HK-2 (cell line): ENCODE measurements around the gene MINDY3.

Experiments
- DNase-seq: peaks from one replicate; pipeline ENCODE4 v3.0.0-alpha.2; 2018; ENCODE audit not compliant: unreplicated experiment

The MINDY3 gene

GRCh38 chr10:15738270-15738925, 121.9 kb downstream of the MINDY3 start:
- no peak for DNase-seq

- DNase-seq, result no peak
These were observed 122.7 kb downstream of the MINDY3 start for GRCh38 chr10:15737656-15738055.

GRCh38 chr10:15735763-15736162, 124.5 kb downstream of the MINDY3 start:
- no peak for DNase-seq

- DNase-seq, result no peak
These were observed 130.0 kb downstream of the MINDY3 start for GRCh38 chr10:15730341-15730740.

GRCh38 chr10:15729890-15730289, 130.4 kb downstream of the MINDY3 start:
- DNase-seq, result no peak
